ENCODE measurements around the gene FARP1.

FARP1 gene

DNA sequence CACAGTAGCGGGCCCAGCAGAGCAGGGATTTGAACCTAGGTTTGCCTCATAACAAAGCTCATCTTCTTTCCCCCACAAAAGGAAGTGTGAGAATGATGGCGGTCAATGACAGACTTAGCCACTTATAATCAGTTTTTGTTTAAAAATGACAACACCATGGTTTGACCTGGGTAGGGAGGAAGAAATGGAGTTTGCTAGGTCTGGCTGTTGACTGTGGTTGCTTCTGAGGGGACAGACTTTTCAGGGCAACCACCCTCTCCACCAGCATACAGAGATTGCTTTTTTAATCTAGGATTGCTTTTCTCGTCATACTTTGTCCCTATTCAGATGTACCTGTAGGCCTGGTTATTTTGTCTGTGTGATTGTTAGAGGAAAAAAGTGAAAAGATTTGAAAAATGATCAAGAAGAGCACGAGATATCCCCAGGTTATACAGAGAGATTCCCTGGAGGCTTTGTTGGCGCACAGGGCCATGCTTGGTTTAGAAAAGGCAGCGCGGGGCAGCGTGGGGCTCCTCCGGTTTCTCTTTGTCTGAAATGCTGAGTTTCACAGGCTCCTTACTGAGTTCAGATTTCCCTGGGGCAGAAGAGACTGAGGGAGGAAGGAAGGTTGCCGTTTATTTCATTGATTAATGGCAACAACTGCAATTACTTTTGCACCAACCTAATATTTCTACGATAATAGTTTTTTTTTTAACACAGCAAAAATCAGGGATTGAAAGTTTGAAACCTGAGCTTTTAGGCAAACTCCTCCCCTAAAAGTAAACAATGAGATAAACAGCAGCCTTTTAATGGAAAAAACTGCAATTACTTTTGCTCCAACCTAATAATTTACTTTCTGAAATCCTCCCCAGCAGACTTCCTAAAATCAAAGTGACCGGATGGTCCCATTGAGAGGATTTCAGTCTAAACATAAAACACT lies 131.2 kb downstream of the FARP1 start:
- TF ChIP-seq Cebpa-rat (IDR thresholded peaks at IDR 0.05), result no peak
- Histone ChIP-seq H3K36me3 (no peaks in the 10 kb centered on the region), H3K4me2 (no peak overlapping the region), H3K27me3 (no peaks in the 10 kb centered on the region), H3K9ac (no peak overlapping the region), H3K4me1 (peaks cover 26% of the 10 kb centered on the region), H3K9me3 (no peaks in the 10 kb centered on the region), H3K4me3 (no peak overlapping the region), H3K27ac (no peak overlapping the region), H4K20me1 (no peaks in the 10 kb centered on the region)

DNA sequence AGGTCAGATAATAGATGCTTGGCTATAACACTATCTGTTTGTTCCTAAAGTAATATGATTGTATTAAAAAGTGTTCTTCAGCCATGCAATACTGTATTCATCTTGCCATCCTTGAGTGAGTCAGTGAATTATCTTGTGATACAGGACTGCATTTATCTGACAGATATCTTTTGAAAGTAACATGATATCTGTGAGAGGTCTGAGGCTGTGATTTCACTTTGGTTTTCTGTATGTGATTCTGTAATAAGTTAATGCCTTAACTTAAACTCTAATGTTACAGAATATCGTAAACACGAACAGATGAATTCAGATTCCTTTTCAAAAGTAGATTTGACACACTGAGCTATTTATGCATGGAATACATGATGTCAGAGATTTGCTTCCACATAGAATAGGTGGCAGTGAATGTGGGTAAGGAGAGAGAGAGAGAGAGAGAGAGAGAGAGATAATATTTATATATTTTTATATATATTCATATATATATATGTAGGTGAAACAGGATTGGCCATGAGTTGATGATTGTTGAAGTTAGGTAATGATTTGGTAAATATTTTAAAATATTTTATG lies 132.1 kb downstream of the FARP1 start:
- no peak overlapping the region for H3K27ac ChIP-seq
- no peaks in the 10 kb centered on the region for H3K36me3 ChIP-seq
- no peaks in the 10 kb centered on the region for H3K9me3 ChIP-seq
- no peak overlapping the region for H3K9ac ChIP-seq
- H3K27me3 ChIP-seq, result no peaks in the 10 kb centered on the region
- peaks cover 5% of the 10 kb centered on the region; the same call in 1 of the 2 replicates for H4K20me1 ChIP-seq
- no peak for TF ChIP-seq Cebpa-rat (IDR thresholded peaks at IDR 0.05)
- peaks cover 34% of the 10 kb centered on the region for H3K4me1 ChIP-seq
- H3K4me3 ChIP-seq, result no peak overlapping the region
- H3K4me2 ChIP-seq, result no peak overlapping the region

DNA sequence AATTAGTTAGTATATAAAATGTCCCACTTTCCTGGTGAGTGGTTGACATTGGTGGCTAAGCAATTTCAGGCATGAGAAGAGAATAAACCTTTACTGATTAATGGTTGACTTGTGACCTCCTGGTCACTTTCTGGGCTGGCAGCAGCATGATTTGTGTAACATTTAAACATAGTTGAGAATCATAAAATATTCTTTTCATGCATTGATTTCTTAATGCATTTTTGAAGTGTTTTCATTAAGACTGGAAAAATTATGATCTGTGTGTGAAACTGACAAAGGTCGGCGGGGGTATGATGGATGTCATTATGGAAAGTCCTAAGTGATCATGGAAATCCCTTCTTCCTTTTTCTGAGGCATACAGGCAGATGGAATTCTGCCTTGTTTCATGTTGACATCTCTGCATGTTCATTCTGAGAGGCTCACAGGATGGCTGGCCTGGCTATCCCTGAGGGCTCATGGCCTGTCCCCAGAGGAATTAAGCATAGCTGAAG lies 132.8 kb downstream of the FARP1 start:
- H3K27me3 ChIP-seq, result no peaks in the 10 kb centered on the region
- no peak for TF ChIP-seq Cebpa-rat (IDR thresholded peaks at IDR 0.05)
- no peak overlapping the region for H3K9ac ChIP-seq
- H3K4me3 ChIP-seq, result no peak overlapping the region
- no peak overlapping the region for H3K27ac ChIP-seq
- H3K4me1 ChIP-seq, result peaks cover 41% of the 10 kb centered on the region
- peaks cover 5% of the 10 kb centered on the region; the same call in 1 of the 2 replicates for H4K20me1 ChIP-seq
- H3K36me3 ChIP-seq, result no peaks in the 10 kb centered on the region
- no peak overlapping the region for H3K4me2 ChIP-seq
- H3K9me3 ChIP-seq, result no peaks in the 10 kb centered on the region

DNA sequence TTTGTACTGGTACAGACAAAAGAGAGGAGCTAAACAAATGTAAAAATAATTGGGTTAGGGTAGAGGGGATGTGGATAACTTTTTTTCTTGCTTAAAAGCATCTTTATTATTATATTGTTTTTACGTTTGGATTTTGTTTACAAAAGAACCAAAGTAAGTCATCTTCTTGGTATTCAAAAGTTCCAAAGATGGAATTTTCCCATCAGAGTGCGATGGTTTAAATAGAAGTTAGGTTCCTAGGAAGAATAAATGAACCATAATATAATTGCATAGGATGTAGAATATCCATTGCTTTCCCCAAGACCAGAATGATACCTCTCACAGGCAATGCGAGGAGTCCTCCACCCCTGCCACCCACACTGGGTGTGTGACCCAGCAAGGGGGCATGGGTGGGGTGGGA lies 133.6 kb downstream of the FARP1 start:
- TF ChIP-seq Cebpa-rat (IDR thresholded peaks at IDR 0.05), result no peak
- no peaks in the 10 kb centered on the region for H3K36me3 ChIP-seq
- no peaks in the 10 kb centered on the region for H3K27me3 ChIP-seq
- H3K9me3 ChIP-seq, result no peaks in the 10 kb centered on the region
- H3K27ac ChIP-seq, result no peak overlapping the region
- H3K9ac ChIP-seq, result no peak overlapping the region
- peaks cover 5% of the 10 kb centered on the region; the same call in 1 of the 2 replicates for H4K20me1 ChIP-seq
- H3K4me2 ChIP-seq, result no peak overlapping the region
- no peak overlapping the region for H3K4me3 ChIP-seq
- H3K4me1 ChIP-seq, result peaks cover 49% of the 10 kb centered on the region

DNA sequence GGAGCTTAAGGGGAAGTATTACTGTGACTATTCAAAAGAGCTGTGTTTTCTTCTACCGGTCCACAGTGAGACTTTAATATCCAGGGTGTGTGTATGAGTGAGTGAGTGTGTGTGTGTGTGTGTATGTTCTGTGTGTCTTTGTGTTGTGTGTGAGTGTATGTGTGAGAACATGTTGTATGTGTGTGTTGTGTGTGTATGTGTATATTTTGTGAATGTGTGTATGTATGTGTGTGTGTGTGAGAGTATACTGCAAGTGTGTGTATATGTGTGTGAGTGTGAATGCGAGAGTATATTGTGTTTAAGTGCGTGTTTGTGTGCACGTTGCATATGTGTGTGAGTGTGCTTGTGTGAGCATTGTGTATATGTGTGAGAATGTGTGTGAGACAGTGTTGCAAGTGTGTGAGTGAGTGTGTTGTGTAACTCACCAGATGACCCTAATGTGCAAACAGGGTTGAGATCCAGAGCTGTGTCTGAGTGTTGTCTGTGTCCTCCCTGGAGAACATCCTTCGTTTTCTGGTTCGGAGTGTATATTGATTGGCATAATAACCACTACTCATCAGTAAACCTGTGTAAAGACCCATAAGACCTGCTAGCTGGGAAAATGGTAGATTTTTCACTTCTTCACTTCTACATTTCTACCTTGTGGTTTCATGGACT lies 135.3 kb downstream of the FARP1 start:
- H3K9ac ChIP-seq, result no peak overlapping the region
- no peaks in the 10 kb centered on the region for H3K9me3 ChIP-seq
- peaks cover 55% of the 10 kb centered on the region for H3K4me1 ChIP-seq
- no peaks in the 10 kb centered on the region for H3K27me3 ChIP-seq
- H3K4me3 ChIP-seq, result no peak overlapping the region
- no peak overlapping the region for H3K4me2 ChIP-seq
- TF ChIP-seq Cebpa-rat (IDR thresholded peaks at IDR 0.05), result no peak
- no peak overlapping the region for H3K27ac ChIP-seq
- H3K36me3 ChIP-seq, result no peaks in the 10 kb centered on the region
- H4K20me1 ChIP-seq, result peaks cover 5% of the 10 kb centered on the region; the same call in 1 of the 2 replicates

DNA sequence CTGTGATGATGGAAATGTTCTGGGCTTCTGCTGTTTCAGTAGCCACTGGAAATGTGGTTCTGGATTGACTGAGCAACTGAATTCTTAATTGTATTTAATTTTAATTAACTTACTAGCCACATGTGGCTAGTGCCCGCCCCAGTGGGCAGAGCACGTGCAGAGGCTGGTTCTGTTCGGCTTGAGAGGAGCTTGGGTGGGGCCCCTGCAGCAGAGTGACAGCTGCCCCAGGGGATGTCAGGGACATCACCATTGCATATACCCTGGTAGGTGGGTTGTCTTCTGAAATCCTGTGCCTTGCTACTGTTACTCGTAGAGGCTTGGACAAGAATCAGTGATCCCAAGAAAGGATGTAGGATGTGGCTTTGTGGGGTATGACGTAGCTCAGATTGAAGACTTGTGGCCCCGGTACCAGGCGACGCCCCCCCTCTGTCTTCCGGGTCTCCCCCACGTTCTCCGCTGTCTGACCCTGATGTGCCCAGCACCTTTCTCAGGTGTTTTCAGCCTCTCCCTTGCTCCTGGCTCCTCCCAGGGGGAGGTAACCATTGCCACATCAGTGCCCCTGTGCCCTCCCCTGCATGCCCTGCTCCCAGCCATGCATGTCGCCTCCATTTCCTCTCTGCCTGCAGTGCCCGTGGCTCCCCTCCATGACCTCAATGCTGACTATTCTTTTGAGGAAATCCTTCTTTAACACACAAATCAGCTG lies 136.7 kb downstream of the FARP1 start:
- peak overlapping the region; percentile 93 for H3K4me2 ChIP-seq
- H4K20me1 ChIP-seq, result peaks cover 5% of the 10 kb centered on the region; the same call in 1 of the 2 replicates
- peaks cover 43% of the 10 kb centered on the region for H3K4me1 ChIP-seq
- peak overlapping the region; percentile 63 for H3K4me3 ChIP-seq
- H3K36me3 ChIP-seq, result no peaks in the 10 kb centered on the region
- H3K27ac ChIP-seq, result peak overlapping the region; percentile 87
- H3K9ac ChIP-seq, result peak overlapping the region; percentile 73
- TF ChIP-seq Cebpa-rat (IDR thresholded peaks at IDR 0.05), result peak; percentile 49; the same call in 1 of the 2 replicates
- H3K27me3 ChIP-seq, result no peaks in the 10 kb centered on the region
- H3K9me3 ChIP-seq, result no peaks in the 10 kb centered on the region

DNA sequence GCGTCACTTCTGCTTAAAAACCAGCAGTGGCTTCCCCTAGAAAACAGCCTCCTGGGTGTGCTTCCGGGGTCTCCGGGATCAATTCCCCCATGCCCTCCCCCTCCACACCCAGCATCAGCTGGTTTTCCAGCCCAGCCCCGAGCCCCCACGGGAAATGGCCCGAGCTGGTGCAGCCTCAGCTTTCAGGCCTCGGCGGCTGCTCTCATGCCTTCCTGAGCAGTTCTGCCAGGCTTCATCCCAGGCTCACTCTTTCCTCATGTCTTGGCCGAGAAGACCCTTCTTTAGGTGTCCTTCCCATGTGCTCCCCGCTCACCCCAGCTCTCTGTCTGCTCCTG lies 137.2 kb downstream of the FARP1 start:
- Histone ChIP-seq H3K4me1 (peaks cover 47% of the 10 kb centered on the region), H3K4me2 (peak overlapping the region; percentile 93)
- TF ChIP-seq Cebpa-rat (IDR thresholded peaks at IDR 0.05), result no peak

DNA sequence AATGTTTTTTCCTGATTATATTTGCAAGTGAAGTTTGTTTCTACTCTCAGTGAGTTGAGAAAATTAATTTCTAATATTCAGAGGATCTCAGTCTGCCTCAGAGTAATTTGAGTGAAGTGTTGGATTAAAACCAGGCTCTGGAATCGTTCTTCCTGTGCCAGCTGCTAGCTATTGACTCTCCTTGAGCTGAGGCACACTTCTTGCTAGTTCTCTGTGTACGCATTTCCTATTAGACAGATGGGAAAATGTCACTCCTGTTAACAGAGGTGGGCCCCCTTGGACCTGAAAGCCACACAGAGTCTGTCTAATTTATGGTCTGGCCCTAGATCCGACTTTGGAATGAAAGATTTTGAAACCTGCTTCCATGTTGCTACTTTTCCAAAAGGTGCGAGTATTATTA lies 141.8 kb downstream of the FARP1 start:
- H3K4me1 ChIP-seq, result peaks cover 47% of the 10 kb centered on the region
- peaks cover under 1% of the 10 kb centered on the region; the same call in 1 of the 2 replicates for H4K20me1 ChIP-seq
- H3K9ac ChIP-seq, result no peak overlapping the region
- H3K27ac ChIP-seq, result no peak overlapping the region
- H3K36me3 ChIP-seq, result no peaks in the 10 kb centered on the region
- H3K4me2 ChIP-seq, result no peak overlapping the region
- no peaks in the 10 kb centered on the region for H3K9me3 ChIP-seq
- no peaks in the 10 kb centered on the region for H3K27me3 ChIP-seq
- no peak for TF ChIP-seq Cebpa-rat (IDR thresholded peaks at IDR 0.05)
- H3K4me3 ChIP-seq, result no peak overlapping the region

More for the DNA sequence above, 137.2 kb downstream of the FARP1 start:
- Histone ChIP-seq H3K9me3 (no peaks in the 10 kb centered on the region), H3K36me3 (no peaks in the 10 kb centered on the region), H4K20me1 (peaks cover 5% of the 10 kb centered on the region; the same call in 1 of the 2 replicates), H3K9ac (peak overlapping the region; percentile 73), H3K27ac (peak overlapping the region; percentile 87), H3K4me3 (peak overlapping the region; percentile 63), H3K27me3 (no peaks in the 10 kb centered on the region)

DNA sequence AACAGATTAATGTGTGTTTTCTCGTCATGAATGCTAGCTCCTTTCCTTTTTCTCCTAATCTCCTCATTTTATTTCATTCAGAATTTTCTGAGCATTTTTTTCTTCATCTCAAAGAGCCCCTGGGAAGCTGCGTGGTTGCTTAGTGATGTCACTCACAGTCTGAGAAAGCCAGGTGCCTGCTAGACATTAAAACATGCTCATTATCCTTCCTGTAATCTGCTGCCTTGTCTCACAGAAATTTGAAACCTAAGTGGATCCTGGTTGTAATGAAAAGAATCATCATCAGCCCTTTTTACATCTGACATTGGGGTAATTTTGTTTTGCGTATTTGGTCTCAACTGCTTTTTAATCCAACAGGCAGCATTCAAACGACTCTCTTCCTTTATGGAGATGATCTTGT lies 142.4 kb downstream of the FARP1 start:
- H3K9ac ChIP-seq, result no peak overlapping the region
- no peak for TF ChIP-seq Cebpa-rat (IDR thresholded peaks at IDR 0.05)
- no peaks in the 10 kb centered on the region; the same call in 1 of the 2 replicates for H4K20me1 ChIP-seq
- H3K27ac ChIP-seq, result no peak overlapping the region
- H3K9me3 ChIP-seq, result no peaks in the 10 kb centered on the region
- no peaks in the 10 kb centered on the region for H3K27me3 ChIP-seq
- H3K4me3 ChIP-seq, result no peak overlapping the region
- no peaks in the 10 kb centered on the region for H3K36me3 ChIP-seq
- peak overlapping the region; percentile 12; the same call in 1 of the 2 replicates for H3K4me2 ChIP-seq
- H3K4me1 ChIP-seq, result peaks cover 42% of the 10 kb centered on the region
